HepG2 (cell line): ENCODE results near the gene TMEM45A. TPM values are rescaled to one million over a fixed set of nuclear protein-coding genes. Genes with fewer than 3 reads are reported as not detected.

Experiments used
- HDAC1 ChIP-seq: sonication (generic); formaldehyde crosslinking; IDR thresholded peaks from 2 replicates; pipeline ENCODE4 v1.5.1; 2020; ENCODE audit warnings: mild to moderate bottlenecking, missing genetic modification reagents
- HES4 ChIP-seq: sonication (generic); formaldehyde crosslinking; IDR thresholded peaks from 2 replicates; pipeline ENCODE4 v1.9.0; 2021; ENCODE audit warnings: mild to moderate bottlenecking, missing genetic modification reagents, borderline replicate concordance
- MAZ ChIP-seq, 2 experiments: sonication (generic) in 1 of 2; formaldehyde crosslinking in 1 of 2; IDR thresholded peaks; 2 replicates each; pipeline versions ENCODE4 v1.5.0 to v1.6.1; 2012 to 2020; ENCODE audit warnings: low read depth in 2 of 2, mild to moderate bottlenecking in 2 of 2, borderline replicate concordance in 1 of 2, improper control_type of control experiment in 1 of 2, low read length in 1 of 2, missing genetic modification reagents in 1 of 2, moderate library complexity in 1 of 2
- MXD4 ChIP-seq: IDR thresholded peaks from 2 replicates; pipeline ENCODE4 v1.6.1; 2016; ENCODE audit warnings: mild to moderate bottlenecking, missing biosample characterization, missing genetic modification reagents
- PRMT3 ChIP-seq: sonication (generic); formaldehyde crosslinking; IDR thresholded peaks from 2 replicates; pipeline ENCODE4 v1.8.1; 2022; ENCODE audit warnings: low read depth, mild to moderate bottlenecking, moderate library complexity, missing genetic modification reagents, borderline replicate concordance
- ZNF317 ChIP-seq: sonication (generic); formaldehyde crosslinking; IDR thresholded peaks from 2 replicates; pipeline ENCODE4 v1.5.0; 2020; ENCODE audit warnings: mild to moderate bottlenecking, missing genetic modification reagents
- ZNF660 ChIP-seq: sonication (generic); formaldehyde crosslinking; IDR thresholded peaks from 2 replicates; pipeline ENCODE4 v1.5.1; 2020; ENCODE audit warnings: mild to moderate bottlenecking, low read depth, missing genetic modification reagents, borderline replicate concordance
- ZNF776 ChIP-seq: sonication (generic); formaldehyde crosslinking; IDR thresholded peaks from 2 replicates; pipeline ENCODE4 v1.4.0; 2020; ENCODE audit warnings: mild to moderate bottlenecking, missing genetic modification reagents
- polyA plus RNA-seq, 8 experiments: library from polyadenylated mRNA; depleted of rRNA in 3 of 8; stranded (reverse) in 7 of 8; unstranded in 1 of 8; fragments of >200 nt; fragmentation: Illumina TruSeq in 4 of 8; extraction: Trizol in 4 of 8; gene quantifications; 2 replicates each; pipeline versions ENCODE4 v1.2.1 to v1.2.3, GENCODE V29; 2011 to 2016; ENCODE audit warnings: low read depth in 4 of 8, missing spikeins in 1 of 8, mixed read lengths in 1 of 8; ENCODE audit not compliant: insufficient read depth in 1 of 8
- total RNA-seq, 5 experiments: library from RNA; depleted of rRNA; stranded (reverse); fragments of >200 nt; fragmentation: Illumina TruSeq; extraction: Trizol; gene quantifications; 2 replicates each; pipeline ENCODE4 v1.2.3, GENCODE V29; 2016; ENCODE audit warnings: low read depth in 1 of 5
- TF ChIP-seq, protein P1 (sequence below): sonication (generic); formaldehyde crosslinking; IDR thresholded peaks from 2 replicates; pipeline ENCODE4 v1.4.0; 2020; ENCODE audit warnings: missing genetic modification reagents, borderline replicate concordance
- TF ChIP-seq, protein P2 (sequence below): sonication (generic); formaldehyde crosslinking; IDR thresholded peaks from 2 replicates; pipeline ENCODE4 v1.4.0; 2020; ENCODE audit warnings: missing genetic modification reagents, low read depth, mild to moderate bottlenecking, borderline replicate concordance
- TF ChIP-seq, protein P3 (sequence below): IDR thresholded peaks from 2 replicates; pipeline ENCODE4 v1.6.1; 2016; ENCODE audit warnings: missing genetic modification reagents, missing compliant biosample characterization
- TF ChIP-seq, protein P4 (sequence below): sonication (generic); formaldehyde crosslinking; conservative IDR thresholded peaks from 2 replicates; pipeline ENCODE4 v1.8.0; 2022; ENCODE audit warnings: low read depth, missing genetic modification reagents
- TF ChIP-seq, protein P5 (sequence below): sonication (generic); formaldehyde crosslinking; IDR thresholded peaks from 2 replicates; pipeline ENCODE4 v1.4.0; 2020; ENCODE audit warnings: mild to moderate bottlenecking, missing genetic modification reagents

TMEM45A gene
- total and polyA plus RNA-seq, 2 of the 13 experiments (the other 11 are each of a cell fraction or from before 2014, with no cell fraction given) = 14.8 to 38.5 TPM

DNA sequence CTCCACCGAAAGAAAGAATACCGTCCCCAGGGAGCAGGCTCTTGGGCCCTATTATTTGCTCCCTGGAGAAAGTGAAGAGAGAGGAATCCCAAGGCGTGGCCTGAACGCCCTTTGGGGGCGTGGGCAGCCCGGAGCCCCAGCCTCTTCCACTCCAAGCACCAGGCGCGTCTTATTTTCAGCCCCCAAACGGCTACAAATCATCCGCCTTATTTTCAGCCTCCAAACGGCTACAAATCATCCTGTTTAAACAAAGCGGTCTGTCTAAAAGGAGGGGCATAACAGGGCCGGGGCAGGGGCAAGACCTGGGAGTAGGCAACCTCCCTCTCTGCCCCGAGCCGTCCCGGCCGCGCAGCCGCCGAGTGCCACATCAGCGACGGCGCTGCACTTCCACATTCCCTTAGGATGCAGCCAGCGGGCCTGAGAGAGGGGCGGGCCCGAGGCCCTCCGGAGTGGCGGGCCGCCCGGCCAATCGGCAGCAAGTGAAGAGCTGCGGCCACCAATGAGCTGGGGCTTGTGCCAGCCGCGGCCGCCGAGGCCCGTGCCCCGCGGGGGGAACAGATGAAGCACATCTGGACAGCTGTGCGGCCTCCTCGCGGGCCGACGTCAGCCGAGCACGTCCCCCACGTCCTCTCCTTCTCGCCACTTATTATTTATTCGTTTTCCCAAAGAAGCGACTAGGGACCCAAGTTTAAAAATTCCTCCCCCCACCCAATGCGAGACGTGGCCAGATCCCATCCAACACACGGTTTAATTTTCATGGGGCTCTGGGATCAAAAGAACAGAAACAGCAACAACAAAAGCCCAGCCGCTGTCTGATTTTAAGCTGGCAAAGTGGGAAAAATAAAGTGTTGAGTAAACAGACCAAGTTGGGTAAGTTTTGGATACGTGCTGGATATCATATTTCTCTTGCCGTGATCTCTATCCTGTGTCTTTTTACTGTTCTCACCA lies at the start of gene TMEM45A (continued):
- TF ChIP-seq MAZ (IDR thresholded peaks at IDR 0.05; ENCODE audit: borderline replicate concordance, low read depth, low read length) (no peak), MAZ (CRISPR knock-in tag; IDR thresholded peaks at IDR 0.05; ENCODE audit: low read depth) (peak; percentile 67), MXD4 (CRISPR knock-in tag) (peak; percentile 81; the same call in 1 of the 2 replicates), PRMT3 (CRISPR knock-in tag) (no peak), HDAC1 (CRISPR knock-in tag) (peak; percentile 84), ZNF660 (CRISPR knock-in tag) (no peak), ZNF776 (CRISPR knock-in tag) (peak; percentile 86; the same call in 1 of the 2 replicates), HES4 (CRISPR knock-in tag) (no peak), ZNF317 (CRISPR knock-in tag) (peak; percentile 47; the same call in 1 of the 2 replicates)
- TF ChIP-seq, protein P1, sequence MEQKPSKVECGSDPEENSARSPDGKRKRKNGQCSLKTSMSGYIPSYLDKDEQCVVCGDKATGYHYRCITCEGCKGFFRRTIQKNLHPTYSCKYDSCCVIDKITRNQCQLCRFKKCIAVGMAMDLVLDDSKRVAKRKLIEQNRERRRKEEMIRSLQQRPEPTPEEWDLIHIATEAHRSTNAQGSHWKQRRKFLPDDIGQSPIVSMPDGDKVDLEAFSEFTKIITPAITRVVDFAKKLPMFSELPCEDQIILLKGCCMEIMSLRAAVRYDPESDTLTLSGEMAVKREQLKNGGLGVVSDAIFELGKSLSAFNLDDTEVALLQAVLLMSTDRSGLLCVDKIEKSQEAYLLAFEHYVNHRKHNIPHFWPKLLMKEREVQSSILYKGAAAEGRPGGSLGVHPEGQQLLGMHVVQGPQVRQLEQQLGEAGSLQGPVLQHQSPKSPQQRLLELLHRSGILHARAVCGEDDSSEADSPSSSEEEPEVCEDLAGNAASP (CRISPR knock-in tag) = no peak
- TF ChIP-seq, protein P2, sequence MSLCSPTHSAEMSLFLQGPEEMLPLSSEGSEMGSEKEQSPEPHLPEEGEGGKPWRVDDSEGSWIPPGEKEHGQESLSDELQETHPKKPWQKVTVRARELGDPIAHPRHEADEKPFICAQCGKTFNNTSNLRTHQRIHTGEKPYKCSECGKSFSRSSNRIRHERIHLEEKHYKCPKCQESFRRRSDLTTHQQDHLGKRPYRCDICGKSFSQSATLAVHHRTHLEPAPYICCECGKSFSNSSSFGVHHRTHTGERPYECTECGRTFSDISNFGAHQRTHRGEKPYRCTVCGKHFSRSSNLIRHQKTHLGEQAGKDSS (CRISPR knock-in tag) = 0 out of 2 replicates have a peak, but pooled peaks have one; percentile 48
- TF ChIP-seq, protein P3, sequence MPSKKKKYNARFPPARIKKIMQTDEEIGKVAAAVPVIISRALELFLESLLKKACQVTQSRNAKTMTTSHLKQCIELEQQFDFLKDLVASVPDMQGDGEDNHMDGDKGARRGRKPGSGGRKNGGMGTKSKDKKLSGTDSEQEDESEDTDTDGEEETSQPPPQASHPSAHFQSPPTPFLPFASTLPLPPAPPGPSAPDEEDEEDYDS = peak; percentile 65
- TF ChIP-seq, protein P4, sequence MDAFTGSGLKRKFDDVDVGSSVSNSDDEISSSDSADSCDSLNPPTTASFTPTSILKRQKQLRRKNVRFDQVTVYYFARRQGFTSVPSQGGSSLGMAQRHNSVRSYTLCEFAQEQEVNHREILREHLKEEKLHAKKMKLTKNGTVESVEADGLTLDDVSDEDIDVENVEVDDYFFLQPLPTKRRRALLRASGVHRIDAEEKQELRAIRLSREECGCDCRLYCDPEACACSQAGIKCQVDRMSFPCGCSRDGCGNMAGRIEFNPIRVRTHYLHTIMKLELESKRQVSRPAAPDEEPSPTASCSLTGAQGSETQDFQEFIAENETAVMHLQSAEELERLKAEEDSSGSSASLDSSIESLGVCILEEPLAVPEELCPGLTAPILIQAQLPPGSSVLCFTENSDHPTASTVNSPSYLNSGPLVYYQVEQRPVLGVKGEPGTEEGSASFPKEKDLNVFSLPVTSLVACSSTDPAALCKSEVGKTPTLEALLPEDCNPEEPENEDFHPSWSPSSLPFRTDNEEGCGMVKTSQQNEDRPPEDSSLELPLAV = no peak
- TF ChIP-seq, protein P5, sequence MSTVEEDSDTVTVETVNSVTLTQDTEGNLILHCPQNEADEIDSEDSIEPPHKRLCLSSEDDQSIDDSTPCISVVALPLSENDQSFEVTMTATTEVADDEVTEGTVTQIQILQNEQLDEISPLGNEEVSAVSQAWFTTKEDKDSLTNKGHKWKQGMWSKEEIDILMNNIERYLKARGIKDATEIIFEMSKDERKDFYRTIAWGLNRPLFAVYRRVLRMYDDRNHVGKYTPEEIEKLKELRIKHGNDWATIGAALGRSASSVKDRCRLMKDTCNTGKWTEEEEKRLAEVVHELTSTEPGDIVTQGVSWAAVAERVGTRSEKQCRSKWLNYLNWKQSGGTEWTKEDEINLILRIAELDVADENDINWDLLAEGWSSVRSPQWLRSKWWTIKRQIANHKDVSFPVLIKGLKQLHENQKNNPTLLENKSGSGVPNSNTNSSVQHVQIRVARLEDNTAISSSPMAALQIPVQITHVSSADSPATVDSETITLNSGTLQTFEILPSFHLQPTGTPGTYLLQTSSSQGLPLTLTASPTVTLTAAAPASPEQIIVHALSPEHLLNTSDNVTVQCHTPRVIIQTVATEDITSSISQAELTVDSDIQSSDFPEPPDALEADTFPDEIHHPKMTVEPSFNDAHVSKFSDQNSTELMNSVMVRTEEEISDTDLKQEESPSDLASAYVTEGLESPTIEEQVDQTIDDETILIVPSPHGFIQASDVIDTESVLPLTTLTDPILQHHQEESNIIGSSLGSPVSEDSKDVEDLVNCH = peak; percentile 84; the same call in 1 of the 2 replicates
